Stomach (tissue), 9 donors: Measurements from ENCODE around the gene VGF. TPM values are rescaled to one million over a fixed set of nuclear protein-coding genes. Genes with fewer than 3 reads are reported as not detected.
"Not testable (repeated sequence)": the region's sequence is repeated elsewhere in the genome, so short reads cannot be mapped to it uniquely, and the experiment has no call there.

Source experiments
- DNase-seq, 2 donors: peaks; one replicate each; pipeline versions ENCODE4 v3.0.0 to v3.0.0-alpha.2; 2013 to 2019
- H3K27ac ChIP-seq, 5 donors: fragments of 200-600 bp in 4 of 5; sonication (generic) in 4 of 5; one replicate each; pipeline ENCODE4 v1.5.1; 2013 to 2019; ENCODE audit warnings: mild to moderate bottlenecking in 1 of 5, moderate library complexity in 1 of 5
- H3K27me3 ChIP-seq, 3 donors: fragments of 200-600 bp; sonication (generic); one replicate each; pipeline ENCODE4 v1.5.1; 2017 to 2019; ENCODE audit warnings: mixed run types in 1 of 3
- H3K36me3 ChIP-seq, 4 donors: fragments of 200-600 bp; sonication (generic); 1 replicate in 3 of 4; 2 replicates in 1 of 4; pipeline ENCODE4 v1.5.1; 2016 to 2019
- H3K4me1 ChIP-seq, 4 donors: fragments of 200-600 bp; sonication (generic); one replicate each; pipeline ENCODE4 v1.5.1; 2016 to 2019
- H3K4me3 ChIP-seq, 4 donors: fragments of 200-600 bp; sonication (generic) in 3 of 4; one replicate each; pipeline ENCODE4 v1.5.1; 2016 to 2019; ENCODE audit warnings: mild to moderate bottlenecking in 1 of 4
- H3K9me3 ChIP-seq, 4 donors: fragments of 200-600 bp; sonication (generic); one replicate each; pipeline ENCODE4 v1.5.1; 2016 to 2019
- EP300 ChIP-seq: sonication (generic); formaldehyde crosslinking; IDR thresholded peaks from one replicate; pipeline ENCODE4 v1.6.1; 2017; ENCODE audit warnings: antibody characterized with exemption
- POLR2A ChIP-seq, 4 donors: fragments of 450-650 bp; IDR thresholded peaks; one replicate each; pipeline ENCODE4 v1.6.1; 2016; ENCODE audit warnings: antibody characterized with exemption in 4 of 4, control low read depth in 2 of 4, mild to moderate bottlenecking in 1 of 4, moderate library complexity in 1 of 4
- POLR2AphosphoS5 ChIP-seq, 3 donors: sonication (generic); formaldehyde crosslinking; IDR thresholded peaks; one replicate each; pipeline ENCODE4 v1.6.1; 2016; ENCODE audit warnings: antibody characterized with exemption in 3 of 3
- WGBS, 5 donors: extraction: QIAGEN DNeasy Blood & Tissue Kit in 3 of 5; methylation state at CpG; one replicate each; pipeline versions ENCODE4 v1.1.5 to v1.1.7; 2013 to 2018; 5-methylcytosine and 5-hydroxymethylcytosine counted together
- intact Hi-C: fragments of 100-400 bp; cut with DNase I; formaldehyde crosslinking; loops from one replicate; pipeline ENCODE4 v1.15.1; 2023; ENCODE audit warnings: low total_unique reads
- polyA plus RNA-seq, 3 donors: library from polyadenylated mRNA; stranded (reverse); fragments of 200-250 nt; gene quantifications; one replicate each; pipeline ENCODE4 v1.2.3, GENCODE V29; 2013
- total RNA-seq, 5 donors: library from RNA; depleted of rRNA; stranded (reverse); fragments of >200 nt; gene quantifications; one replicate each; pipeline versions ENCODE4 v1.1.0 to v1.2.3, GENCODE V29; 2014 to 2016
- TF ChIP-seq, protein P1 (sequence below), 7 experiments: fragments of 450-650 bp in 4 of 7; fragments of 200-600 bp in 3 of 7; sonication (generic) in 3 of 7; IDR thresholded peaks; one replicate each; pipeline ENCODE4 v1.5.1; 2016 to 2019; ENCODE audit warnings: antibody characterized with exemption in 7 of 7, control low read depth in 2 of 7, mild to moderate bottlenecking in 1 of 7
- donor health status: healthy with polysubstance abuse.
- donor health status: Bipolar disorder and iron deficiency.
- donor health status: healthy.

Gene VGF
- total and polyA plus RNA-seq, 8 donors, result 0.15 to 5.8 (median 0.65) TPM; not detected in 4

DNA sequence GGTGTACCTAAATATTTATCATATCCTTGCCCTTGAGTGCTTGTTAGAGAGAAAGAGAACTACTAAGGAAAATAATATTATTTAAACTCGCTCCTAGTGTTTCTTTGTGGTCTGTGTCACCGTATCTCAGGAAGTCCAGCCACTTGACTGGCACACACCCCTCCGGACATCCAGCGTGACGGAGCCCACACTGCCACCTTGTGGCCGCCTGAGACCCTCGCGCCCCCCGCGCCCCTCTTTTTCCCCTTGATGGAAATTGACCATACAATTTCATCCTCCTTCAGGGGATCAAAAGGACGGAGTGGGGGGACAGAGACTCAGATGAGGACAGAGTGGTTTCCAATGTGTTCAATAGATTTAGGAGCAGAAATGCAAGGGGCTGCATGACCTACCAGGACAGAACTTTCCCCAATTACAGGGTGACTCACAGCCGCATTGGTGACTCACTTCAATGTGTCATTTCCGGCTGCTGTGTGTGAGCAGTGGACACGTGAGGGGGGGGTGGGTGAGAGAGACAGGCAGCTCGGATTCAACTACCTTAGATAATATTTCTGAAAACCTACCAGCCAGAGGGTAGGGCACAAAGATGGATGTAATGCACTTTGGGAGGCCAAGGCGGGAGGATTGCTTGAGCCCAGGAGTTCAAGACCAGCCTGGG, 27.0 kb downstream of the VGF start:
- no peak overlapping the region for H3K4me3 ChIP-seq

DNA sequence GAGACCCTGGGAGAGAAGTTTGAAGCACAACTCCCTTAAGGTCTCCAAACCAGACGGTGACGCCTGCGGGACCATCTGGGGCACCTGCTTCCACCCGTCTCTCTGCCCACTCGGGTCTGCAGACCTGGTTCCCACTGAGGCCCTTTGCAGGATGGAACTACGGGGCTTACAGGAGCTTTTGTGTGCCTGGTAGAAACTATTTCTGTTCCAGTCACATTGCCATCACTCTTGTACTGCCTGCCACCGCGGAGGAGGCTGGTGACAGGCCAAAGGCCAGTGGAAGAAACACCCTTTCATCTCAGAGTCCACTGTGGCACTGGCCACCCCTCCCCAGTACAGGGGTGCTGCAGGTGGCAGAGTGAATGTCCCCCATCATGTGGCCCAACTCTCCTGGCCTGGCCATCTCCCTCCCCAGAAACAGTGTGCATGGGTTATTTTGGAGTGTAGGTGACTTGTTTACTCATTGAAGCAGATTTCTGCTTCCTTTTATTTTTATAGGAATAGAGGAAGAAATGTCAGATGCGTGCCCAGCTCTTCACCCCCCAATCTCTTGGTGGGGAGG, 27.6 kb downstream of the VGF start:
- TF ChIP-seq, protein P1, sequence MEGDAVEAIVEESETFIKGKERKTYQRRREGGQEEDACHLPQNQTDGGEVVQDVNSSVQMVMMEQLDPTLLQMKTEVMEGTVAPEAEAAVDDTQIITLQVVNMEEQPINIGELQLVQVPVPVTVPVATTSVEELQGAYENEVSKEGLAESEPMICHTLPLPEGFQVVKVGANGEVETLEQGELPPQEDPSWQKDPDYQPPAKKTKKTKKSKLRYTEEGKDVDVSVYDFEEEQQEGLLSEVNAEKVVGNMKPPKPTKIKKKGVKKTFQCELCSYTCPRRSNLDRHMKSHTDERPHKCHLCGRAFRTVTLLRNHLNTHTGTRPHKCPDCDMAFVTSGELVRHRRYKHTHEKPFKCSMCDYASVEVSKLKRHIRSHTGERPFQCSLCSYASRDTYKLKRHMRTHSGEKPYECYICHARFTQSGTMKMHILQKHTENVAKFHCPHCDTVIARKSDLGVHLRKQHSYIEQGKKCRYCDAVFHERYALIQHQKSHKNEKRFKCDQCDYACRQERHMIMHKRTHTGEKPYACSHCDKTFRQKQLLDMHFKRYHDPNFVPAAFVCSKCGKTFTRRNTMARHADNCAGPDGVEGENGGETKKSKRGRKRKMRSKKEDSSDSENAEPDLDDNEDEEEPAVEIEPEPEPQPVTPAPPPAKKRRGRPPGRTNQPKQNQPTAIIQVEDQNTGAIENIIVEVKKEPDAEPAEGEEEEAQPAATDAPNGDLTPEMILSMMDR (IDR thresholded peaks at IDR 0.05), result no peak
- TF ChIP-seq POLR2A (IDR thresholded peaks at IDR 0.05) (no peak), POLR2AphosphoS5 (IDR thresholded peaks at IDR 0.05) (no peak), EP300 (no peak)
- no peak for DNase-seq
- Histone ChIP-seq H3K9me3 (no peaks in the 10 kb centered on the region), H3K27ac (peak overlapping the region in 4 of 5 donors; percentile 61 to 76 (median 68)), H3K36me3 (peaks cover 0 to 25% (median 0%) of the 10 kb centered on the region in 4 donors), H3K4me1 (peaks cover 0 to 16% (median 11%) of the 10 kb centered on the region in 4 donors), H3K27me3 (peaks cover 0 to 18% (median 0%) of the 10 kb centered on the region in 3 donors), H3K4me3 (no peak overlapping the region)
- 66 to 77% (median 70%) methylated on average over 9 of the region's 9 CpGs for WGBS, 5 donors
- intact Hi-C loops, result no loop called here

More for the DNA sequence above, 27.0 kb downstream of the VGF start:
- peaks cover 0 to 25% (median 0%) of the 10 kb centered on the region in 4 donors for H3K36me3 ChIP-seq
- peaks cover 0 to 22% (median 0%) of the 10 kb centered on the region in 3 donors for H3K27me3 ChIP-seq
- DNase-seq, result peak; percentile 79 to 90
- intact Hi-C loops, result no loop called here
- peak overlapping the region; percentile 57 to 76 (median 66) for H3K27ac ChIP-seq
- H3K4me1 ChIP-seq, result peaks cover 0 to 16% (median 11%) of the 10 kb centered on the region in 4 donors
- 5 to 6% (median 5%) methylated on average over 16 of the region's 16 CpGs for WGBS, 5 donors
- TF ChIP-seq POLR2AphosphoS5 (IDR thresholded peaks at IDR 0.05) (peak in 2 of 3 donors; percentile 55 to 67), POLR2A (IDR thresholded peaks at IDR 0.05) (no peak), EP300 (no peak)
- TF ChIP-seq, protein P1 (IDR thresholded peaks at IDR 0.05), result peak in 5 of 7 experiments; percentile 65 to 89 (median 73)
- H3K9me3 ChIP-seq, result no peaks in the 10 kb centered on the region

DNA sequence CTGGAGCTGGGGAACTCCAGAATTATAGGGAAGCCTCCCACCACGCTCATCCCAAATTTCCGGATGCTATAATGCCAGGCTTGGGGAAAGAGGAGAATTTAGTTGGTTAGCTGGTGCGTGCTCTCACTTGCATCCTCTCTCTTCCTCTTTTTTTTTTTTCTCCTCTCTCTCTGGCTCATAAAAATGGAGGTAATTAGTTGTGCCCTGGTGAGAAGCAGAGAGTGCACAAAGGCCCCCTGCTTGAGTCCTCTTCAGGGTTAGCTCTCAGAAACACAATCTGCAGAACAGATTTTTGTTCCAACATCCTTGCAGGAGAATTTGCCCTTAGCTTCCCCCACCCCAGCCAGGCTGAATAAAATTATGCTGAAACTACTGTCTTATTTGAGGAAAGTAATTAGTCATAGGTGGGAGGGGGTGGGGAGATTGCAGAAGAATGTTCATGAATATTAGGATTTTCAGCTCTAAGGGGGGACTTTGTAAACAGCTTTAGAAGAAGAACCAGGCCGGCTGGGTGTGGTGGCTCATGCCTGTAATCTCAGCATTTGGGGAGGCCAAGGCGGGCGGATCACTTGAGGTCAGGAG, 30.9 kb downstream of the VGF start:
- TF ChIP-seq, protein P1 (IDR thresholded peaks at IDR 0.05), result no peak
- TF ChIP-seq POLR2A (IDR thresholded peaks at IDR 0.05) (no peak), EP300 (no peak), POLR2AphosphoS5 (IDR thresholded peaks at IDR 0.05) (no peak)
- H3K36me3 ChIP-seq, result peaks cover 0 to 37% (median 2%) of the 10 kb centered on the region in 4 donors
- no peaks in the 10 kb centered on the region for H3K9me3 ChIP-seq
- intact Hi-C loops, result no loop called here
- H3K4me3 ChIP-seq, result no peak overlapping the region
- no peak for DNase-seq
- H3K4me1 ChIP-seq, result peaks cover 0 to 16% (median 11%) of the 10 kb centered on the region in 4 donors
- H3K27me3 ChIP-seq, result peaks cover 0 to 15% (median 0%) of the 10 kb centered on the region in 3 donors
- WGBS, 5 donors, result 65 to 77% (median 72%) methylated on average over 6 of the region's 6 CpGs
- no peak overlapping the region for H3K27ac ChIP-seq

DNA sequence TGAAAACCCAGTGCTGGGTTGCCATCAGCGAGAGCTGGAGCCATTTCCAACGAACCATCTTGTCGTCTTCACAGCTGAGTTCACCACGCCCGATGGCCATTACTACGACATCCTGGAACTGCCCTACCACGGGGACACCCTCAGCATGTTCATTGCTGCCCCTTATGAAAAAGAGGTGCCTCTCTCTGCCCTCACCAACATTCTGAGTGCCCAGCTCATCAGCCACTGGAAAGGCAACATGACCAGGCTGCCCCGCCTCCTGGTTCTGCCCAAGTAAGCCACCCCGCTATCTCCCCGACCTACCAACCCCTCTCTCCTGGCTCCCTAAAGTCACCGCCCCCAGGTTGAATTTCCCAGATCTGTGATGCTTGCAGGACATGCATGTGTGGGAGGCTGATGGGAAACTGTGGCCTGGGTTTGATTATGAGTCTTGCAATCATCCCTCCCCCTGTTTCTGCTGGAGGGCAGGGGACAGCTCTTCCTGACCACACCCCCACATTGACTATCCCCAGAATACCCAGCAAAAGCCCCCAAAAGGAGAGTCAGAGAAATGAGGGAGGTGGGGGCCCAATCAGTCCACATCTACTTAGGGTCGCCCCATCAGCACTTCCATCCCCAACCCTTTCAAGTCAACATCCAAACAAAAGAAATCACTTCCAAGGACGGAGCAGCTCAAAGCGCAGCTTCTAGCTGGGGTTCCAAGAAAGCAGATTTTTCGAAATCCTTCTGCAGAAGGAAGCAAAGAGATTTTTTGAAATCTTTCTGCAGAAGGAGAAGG, 31.6 kb downstream of the VGF start:
- no peak for TF ChIP-seq POLR2AphosphoS5 (IDR thresholded peaks at IDR 0.05)
- TF ChIP-seq, protein P1 (IDR thresholded peaks at IDR 0.05), result no peak
- no peak for TF ChIP-seq EP300
- TF ChIP-seq POLR2A (IDR thresholded peaks at IDR 0.05), result no peak
- no peaks in the 10 kb centered on the region for H3K9me3 ChIP-seq
- H3K36me3 ChIP-seq, result peaks cover 0 to 37% (median 2%) of the 10 kb centered on the region in 4 donors
- H3K27me3 ChIP-seq, result peaks cover 0 to 15% (median 0%) of the 10 kb centered on the region in 3 donors
- H3K4me1 ChIP-seq, result peaks cover 0 to 16% (median 11%) of the 10 kb centered on the region in 4 donors
- H3K4me3 ChIP-seq, result no peak overlapping the region
- WGBS, 5 donors, result 62 to 75% (median 68%) methylated on average over 11 to 15 of the region's 15 CpGs
- H3K27ac ChIP-seq, result no peak overlapping the region
- intact Hi-C loops, result no loop called here
- no peak for DNase-seq

DNA sequence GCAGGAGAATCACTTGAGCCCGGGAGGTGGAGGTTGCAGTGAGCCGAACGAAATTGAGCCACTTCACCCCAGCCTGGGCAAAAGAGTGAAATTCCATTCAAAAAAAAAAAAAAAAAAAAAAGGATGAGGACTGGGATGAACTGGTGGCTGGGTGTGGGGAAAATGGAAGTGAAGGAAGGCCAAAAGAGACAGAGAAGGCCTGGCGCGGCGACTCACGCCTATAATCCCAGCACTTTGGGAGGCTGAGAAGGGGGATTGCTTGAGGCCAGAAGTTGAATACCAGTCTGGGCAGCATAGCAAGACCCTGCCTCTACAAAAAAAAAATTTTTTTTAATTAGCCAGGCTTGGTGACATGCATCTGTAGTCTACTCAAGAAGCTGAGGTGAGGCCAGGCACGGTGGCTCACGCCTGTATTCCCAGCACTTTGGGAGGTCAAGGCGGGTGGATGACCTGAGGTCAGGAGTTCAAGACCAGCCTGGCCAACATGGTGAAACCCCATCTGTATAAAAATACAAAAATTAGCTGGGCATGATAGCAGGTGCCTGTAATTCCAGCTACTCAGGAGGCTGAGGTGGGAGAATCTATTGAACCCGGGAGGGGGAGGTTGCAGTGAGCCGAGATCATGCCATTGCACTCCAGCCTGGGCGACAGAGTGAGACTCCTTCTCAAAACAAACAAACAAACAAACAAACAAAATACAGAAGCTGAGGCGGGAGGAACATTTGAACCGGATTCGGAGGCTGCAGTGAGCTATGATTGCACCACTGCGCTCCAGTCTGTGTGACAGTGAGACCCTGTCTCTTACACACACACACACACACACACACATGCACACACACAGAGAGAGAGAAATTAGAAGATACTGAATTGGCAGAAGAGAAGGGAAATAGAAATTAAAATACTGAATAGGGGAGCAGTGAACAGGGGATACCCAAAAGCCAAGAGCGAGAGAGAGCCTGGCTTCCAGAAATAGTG, 32.5 kb downstream of the VGF start:
- WGBS, 5 donors, result 81 to 90% (median 85%) methylated on average over 18 of the region's 18 CpGs
- H3K27ac ChIP-seq, H3K4me3 ChIP-seq, H3K9me3 ChIP-seq, intact Hi-C loops, DNase-seq, H3K4me1 ChIP-seq: not testable (repeated sequence)
- peaks cover 0 to 15% (median 0%) of the 10 kb centered on the region in 3 donors for H3K27me3 ChIP-seq
- H3K36me3 ChIP-seq, result peaks cover 0 to 37% (median 2%) of the 10 kb centered on the region in 4 donors
